Hepatocyte (in vitro differentiated cells): ENCODE results near the gene BLOC1S4.

ENCODE experiments used
- CTCF ChIP-seq: fragments of 200-600 bp; sonication (generic); IDR thresholded peaks from 2 replicates; pipeline ENCODE4 v1.5.1; 2016; ENCODE audit warnings: antibody characterized with exemption, mild to moderate bottlenecking; ENCODE audit not compliant: poor library complexity
- EZH2 ChIP-seq: fragments of 200-600 bp; sonication (generic); IDR thresholded peaks from 2 replicates; pipeline ENCODE4 v1.6.1; 2016; ENCODE audit warnings: antibody characterized with exemption, mild to moderate bottlenecking, borderline replicate concordance

- no peak for TF ChIP-seq CTCF
- TF ChIP-seq EZH2 = no peak
Measured at GRCh38 chr4:6682862-6683590, 32.9 kb upstream of the BLOC1S4 start.
